GM10248 (cell line): ENCODE measurements around the gene KRT17.
"Not testable (repeated sequence)": the region's sequence is repeated elsewhere in the genome, so short reads cannot be mapped to it uniquely, and the experiment has no call there.

Experiments
- CTCF ChIA-PET: fragments of 300-600 bp; sonication (Branson Sonifier 250); formaldehyde crosslinking; extraction: SDS; loops from one replicate; lab custom pipeline; 2021; ENCODE audit warnings: antibody characterized with exemption; lab: Yijun Ruan, JAX
- POLR2A ChIA-PET: fragments of 350-650 bp; sonication (Branson Sonifier 250); formaldehyde crosslinking; extraction: SDS; loops from one replicate; lab custom pipeline; 2020; ENCODE audit warnings: antibody characterized with exemption; lab: Yijun Ruan, JAX
- DNase-seq: peaks from one replicate; pipeline ENCODE4 v3.0.0; 2012; ENCODE audit errors: extremely low spot score
- TF ChIP-seq, protein P1 (sequence below): IDR thresholded peaks from 2 replicates; pipeline ENCODE4 v1.5.1; 2012; ENCODE audit warnings: mild to moderate bottlenecking, low read depth; ENCODE audit errors: extremely low read depth, missing control alignments, control extremely low read depth

The KRT17 gene

DNA sequence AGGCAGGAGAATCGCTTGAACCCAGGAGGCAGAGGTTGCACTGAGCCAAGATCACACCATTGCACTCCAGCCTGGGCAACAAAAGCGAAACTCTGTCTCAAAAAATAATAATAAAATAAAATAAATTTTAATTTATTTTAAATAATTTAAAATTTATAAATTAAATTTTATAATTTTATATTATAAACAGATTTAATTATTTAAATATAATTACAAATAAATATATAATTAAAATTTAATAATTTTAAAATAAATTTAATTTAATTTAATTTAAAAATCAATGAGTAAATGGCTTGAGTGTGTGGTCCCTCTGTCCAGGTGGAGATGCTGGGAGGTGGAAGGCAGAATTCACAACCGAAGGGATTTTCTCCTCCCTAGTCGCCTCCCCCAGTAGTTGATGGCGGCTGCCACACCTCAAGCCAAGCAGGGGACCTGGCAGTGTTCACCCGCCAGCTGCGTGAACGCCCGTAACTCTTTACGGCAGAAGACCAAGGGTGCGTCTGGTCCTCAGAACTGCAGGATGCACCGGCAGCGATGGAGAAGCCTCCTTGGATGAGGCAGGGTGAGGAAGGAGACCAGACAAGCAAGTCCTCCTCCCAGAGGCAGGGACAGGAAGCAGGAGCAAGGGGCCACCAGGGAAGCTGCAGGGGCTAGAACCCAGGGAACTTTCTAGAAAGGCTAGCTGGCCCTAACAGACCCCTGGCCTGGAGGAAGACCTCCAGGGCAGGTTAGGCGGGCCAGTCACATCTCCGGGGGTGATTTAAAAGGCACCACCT, 22.9 kb upstream of the KRT17 start:
- DNase-seq = no peak
- ChIA-PET POLR2A (no interaction called here), CTCF (interaction anchor here (0.9 to 16.1 kb wide), 15 partner anchors 9 to 1023 kb away, joined by 3 to 533 read pairs (median 10); partner anchors contain the start of gene KRT14)
- TF ChIP-seq, protein P1, sequence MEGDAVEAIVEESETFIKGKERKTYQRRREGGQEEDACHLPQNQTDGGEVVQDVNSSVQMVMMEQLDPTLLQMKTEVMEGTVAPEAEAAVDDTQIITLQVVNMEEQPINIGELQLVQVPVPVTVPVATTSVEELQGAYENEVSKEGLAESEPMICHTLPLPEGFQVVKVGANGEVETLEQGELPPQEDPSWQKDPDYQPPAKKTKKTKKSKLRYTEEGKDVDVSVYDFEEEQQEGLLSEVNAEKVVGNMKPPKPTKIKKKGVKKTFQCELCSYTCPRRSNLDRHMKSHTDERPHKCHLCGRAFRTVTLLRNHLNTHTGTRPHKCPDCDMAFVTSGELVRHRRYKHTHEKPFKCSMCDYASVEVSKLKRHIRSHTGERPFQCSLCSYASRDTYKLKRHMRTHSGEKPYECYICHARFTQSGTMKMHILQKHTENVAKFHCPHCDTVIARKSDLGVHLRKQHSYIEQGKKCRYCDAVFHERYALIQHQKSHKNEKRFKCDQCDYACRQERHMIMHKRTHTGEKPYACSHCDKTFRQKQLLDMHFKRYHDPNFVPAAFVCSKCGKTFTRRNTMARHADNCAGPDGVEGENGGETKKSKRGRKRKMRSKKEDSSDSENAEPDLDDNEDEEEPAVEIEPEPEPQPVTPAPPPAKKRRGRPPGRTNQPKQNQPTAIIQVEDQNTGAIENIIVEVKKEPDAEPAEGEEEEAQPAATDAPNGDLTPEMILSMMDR = no peak

DNA sequence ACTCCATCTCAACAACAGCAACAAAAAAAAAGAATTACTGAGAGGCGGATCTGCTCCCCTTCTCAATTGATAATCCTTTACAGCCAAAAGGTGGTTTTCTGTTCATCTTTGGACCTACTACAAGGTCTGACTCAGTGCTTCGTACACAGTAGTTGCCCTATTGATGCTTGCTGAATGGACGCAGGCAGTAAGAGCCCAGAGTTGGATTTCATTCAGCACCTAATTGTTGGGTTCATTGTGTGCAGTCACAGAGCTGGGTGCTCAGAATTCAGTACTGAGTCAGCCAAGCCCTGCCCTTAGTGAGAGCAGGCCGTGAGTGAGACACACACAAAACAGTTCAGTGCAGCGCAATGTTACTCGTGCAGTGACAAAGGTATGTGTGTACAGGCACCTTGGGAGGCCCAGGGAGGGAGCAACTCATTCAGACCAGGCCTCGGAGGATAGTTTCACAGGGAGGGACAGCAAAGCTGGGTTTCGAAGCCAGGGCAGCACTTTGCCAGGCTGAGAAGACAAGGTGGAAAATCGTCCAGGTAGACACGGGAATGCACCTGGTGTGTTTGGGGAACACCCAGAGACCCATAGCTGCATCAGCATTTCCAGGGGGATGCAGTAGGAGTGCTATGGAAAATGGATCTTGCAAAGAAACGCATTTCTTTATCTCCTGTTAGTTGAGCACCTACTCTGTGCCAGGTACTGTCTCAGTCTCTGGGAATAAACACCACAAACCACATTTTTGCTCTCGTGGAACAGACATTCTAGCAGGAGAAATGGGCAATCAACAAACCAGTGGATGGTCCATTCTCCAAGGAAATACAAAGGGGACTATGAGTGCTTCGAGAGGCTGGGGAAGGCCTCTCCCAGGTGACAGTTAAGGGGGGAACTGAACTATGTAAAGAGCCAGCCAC, 18.1 kb upstream of the KRT17 start:
- DNase-seq = no peak
- ChIA-PET CTCF (interaction anchor here (1.2 to 16.1 kb wide), 5 partner anchors 21 to 93 kb away, joined by 3 to 533 read pairs (median 14); no protein-coding TSS in a partner anchor), POLR2A (no interaction called here)
- TF ChIP-seq, protein P1 = no peak

DNA sequence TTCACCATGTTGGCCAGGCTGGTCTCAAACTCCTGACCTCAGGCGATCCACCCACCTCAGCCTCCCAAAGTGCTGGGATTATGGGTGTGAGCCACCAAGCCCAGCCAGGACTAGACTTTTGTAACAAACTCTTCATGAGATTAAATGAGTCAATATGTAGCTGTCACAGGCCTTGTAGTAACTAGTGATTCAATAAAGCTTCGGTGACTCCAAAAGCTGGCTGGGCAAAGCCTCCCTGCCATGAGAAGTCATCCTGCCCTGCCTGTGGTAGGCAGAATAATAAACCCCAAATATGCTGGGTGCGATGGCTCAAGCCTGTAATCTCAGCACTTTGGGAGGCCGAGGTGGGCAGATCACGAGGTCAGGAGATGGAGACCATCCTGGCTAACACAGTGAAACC, 16.2 kb upstream of the KRT17 start:
- not testable (repeated sequence) for DNase-seq
- ChIA-PET CTCF (interaction anchor here (2.5 to 3.5 kb wide), 3 partner anchors 8 to 91 kb away, joined by 9 to 20 read pairs (median 14); no protein-coding TSS in a partner anchor), POLR2A (interaction anchor here (0.5 kb wide), 1 partner anchor 742 kb away, joined by 5 read pairs; no protein-coding TSS in a partner anchor)

DNA sequence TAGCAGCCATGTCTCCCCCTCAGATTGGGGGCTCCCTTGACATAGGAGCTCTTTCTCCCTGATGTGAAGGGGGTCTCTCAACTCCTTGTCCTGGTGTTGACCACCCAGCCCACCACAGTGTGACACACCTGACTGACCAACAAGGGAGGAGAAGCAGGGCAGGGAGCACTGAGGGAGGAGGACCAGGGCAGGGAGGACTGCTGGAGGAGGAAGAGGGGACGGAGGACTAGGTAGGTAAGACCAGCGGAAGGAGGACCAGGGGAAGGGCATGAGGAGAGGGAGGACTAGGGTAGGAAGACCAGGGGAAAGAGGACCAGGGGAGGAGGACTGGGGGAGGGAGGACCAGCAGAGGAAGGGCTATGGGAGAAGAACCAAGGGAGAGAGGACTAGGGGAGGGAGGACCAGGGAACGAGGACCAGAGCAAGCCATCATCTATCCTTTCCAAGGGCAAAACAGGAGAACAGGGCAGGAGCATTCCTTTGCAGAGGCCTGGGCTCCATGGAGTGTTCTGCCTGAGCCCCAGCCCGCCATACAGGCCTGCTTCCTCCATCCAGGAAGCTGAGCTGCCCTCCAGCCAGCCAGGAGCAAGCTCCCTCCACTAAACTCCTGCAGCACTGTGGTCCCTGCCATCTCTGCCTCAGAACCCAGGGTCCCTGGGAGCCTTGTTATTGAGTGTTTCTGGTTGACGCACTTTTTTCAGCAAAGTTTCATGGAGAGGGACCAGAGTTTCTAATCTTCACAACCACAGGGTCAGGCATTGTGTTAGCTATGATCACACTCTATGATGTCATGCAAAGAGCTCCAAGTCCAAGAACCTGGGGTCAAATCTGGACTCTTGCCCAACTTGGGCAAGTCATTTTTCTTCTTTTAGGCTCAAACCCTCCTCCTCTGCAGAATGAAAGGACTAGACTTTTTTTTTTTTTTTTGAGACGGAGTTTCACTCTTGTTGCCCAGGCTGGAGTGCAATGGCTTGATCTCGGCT, 15.4 kb upstream of the KRT17 start:
- TF ChIP-seq, protein P1 = no peak
- no peak for DNase-seq
- ChIA-PET POLR2A (interaction anchor here (0.5 kb wide), 1 partner anchor 741 kb away, joined by 5 read pairs; no protein-coding TSS in a partner anchor), CTCF (interaction anchor here (1.1 to 3.5 kb wide), 4 partner anchors 9 to 91 kb away, joined by 3 to 20 read pairs (median 12); no protein-coding TSS in a partner anchor)

DNA sequence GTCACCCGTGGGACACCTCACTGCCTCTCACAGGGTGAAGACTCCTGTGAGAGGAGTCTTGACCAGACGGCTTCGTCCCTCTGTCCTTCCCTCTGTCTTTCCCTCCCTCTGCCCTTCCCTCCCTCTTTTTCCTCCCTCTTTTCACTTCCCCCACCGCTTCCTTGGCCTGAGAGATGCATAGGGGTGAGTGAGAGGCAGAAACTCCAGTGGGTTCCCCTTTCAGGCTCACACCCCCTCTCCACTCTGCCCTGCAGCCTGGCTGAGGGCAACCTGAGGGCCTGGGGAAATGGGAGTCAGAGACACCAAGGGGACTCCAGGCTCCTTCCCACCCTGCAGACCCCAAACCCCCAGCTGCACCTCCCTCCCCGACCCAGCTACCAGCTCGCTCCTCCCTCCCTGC, 14.6 kb upstream of the KRT17 start:
- POLR2A ChIA-PET = no interaction called here

DNA sequence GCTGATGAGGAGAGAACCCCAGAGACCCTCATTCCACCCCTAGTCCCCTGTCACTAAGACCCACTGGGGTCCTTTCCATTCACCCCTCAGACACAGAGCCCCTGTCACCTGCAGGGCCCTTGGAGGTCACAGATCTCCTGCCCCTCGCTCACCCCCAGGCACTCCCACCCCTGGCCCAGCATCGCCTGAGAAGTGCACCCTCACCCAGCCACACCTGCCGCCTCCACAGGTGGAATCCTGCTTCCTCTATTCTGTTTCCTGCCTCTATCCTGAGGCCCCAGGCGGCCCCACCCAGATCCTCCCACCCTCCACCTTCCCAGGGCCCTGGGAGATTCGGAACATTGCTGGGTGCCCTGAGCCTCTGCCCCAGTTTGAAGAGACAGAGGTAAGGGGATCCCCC, 13.8 kb upstream of the KRT17 start:
- DNase-seq = no peak
- CTCF ChIA-PET = no interaction called here

More for the DNA sequence above, 14.6 kb upstream of the KRT17 start:
- no peak for DNase-seq
- CTCF ChIA-PET = interaction anchor here (2.5 to 3.5 kb wide), 3 partner anchors 10 to 90 kb away, joined by 9 to 20 read pairs (median 14); no protein-coding TSS in a partner anchor
- TF ChIP-seq, protein P1 = no peak

More for the DNA sequence above, 13.8 kb upstream of the KRT17 start:
- POLR2A ChIA-PET = no interaction called here
- TF ChIP-seq, protein P1 = no peak
